ENCODE data around the gene ARV1. TPM values are rescaled to one million over a fixed set of nuclear protein-coding genes. Genes with fewer than 3 reads are reported as not detected.

Gene ARV1
- 10 to 100 TPM; 12.7 to 13.8 TPM for total RNA-seq

GRCh38 chr1:230978491-230979388 is at the start of gene ARV1, which contains the start of gene TTC13:
Gene ARV1 (plus strand): TSS chr1:230979094. CDS start chr1:230979106, 12 bp downstream.
Gene TTC13 (minus strand): TSS chr1:230978861. CDS start chr1:230978830, 31 bp downstream.
- Mint-ChIP-seq H3K9me3 (no peaks in the 10 kb centered on the region), H3K4me3 (peak within 1 kb of the TSS; percentile 99), H3K36me3 (peaks cover 18% of the 10 kb centered on the region), H3K4me1 (ENCODE audit: low read depth) (peaks cover 29% of the 10 kb centered on the region), H3K27ac (peak within 1 kb of the TSS; percentile 94), H3K27me3 (no peaks in the 10 kb centered on the region)
- POLR2A ChIA-PET: interaction anchor here (0.8 to 1.6 kb wide), 4 partner anchors 10 to 336 kb away, joined by 3 to 4 read pairs (median 3); no protein-coding TSS in a partner anchor
- CTCF ChIA-PET: interaction anchor here (0.6 to 1.7 kb wide), 11 partner anchors 23 to 338 kb away, joined by 3 to 5 read pairs (median 3); partner anchors contain the start of gene FAM89A
- peak; percentile 98 for DNase-seq
- intact Hi-C loops (cut with micrococcal nuclease): loop anchor here (1.0 to 10.0 kb wide), 11 partner anchors 61 to 911 kb away; partner anchors contain the start of genes C1orf198, COG2, DISC1 and EGLN1

DNA sequence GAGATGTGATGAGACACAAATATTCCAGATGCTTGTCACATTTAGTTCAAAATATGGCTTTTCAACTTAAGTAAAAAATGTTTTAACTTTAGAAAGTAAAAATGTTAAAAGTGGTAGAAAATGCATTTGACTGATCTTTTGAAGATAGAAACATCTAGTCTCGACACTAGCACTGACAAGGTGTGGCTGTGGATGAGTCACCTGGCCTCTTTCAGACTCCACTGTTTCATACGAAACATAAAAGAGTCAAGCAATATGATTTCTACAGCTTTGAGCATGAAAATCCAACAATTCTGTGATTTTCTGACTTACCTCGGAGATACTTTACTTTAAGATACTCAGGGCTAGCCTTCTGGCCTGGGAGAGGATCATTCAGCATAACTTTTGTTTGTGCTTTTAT is 47.9 kb upstream of the ARV1 start:
- intact Hi-C loops (cut with micrococcal nuclease): no loop called here
- peaks cover 19% of the 10 kb centered on the region for H3K36me3 Mint-ChIP-seq
- no peak overlapping the region for H3K27ac Mint-ChIP-seq
- ChIA-PET POLR2A (no interaction called here), CTCF (no interaction called here)
- H3K9me3 Mint-ChIP-seq: no peaks in the 10 kb centered on the region
- peaks cover 4% of the 10 kb centered on the region for H3K4me1 Mint-ChIP-seq (ENCODE audit: low read depth)
- H3K27me3 Mint-ChIP-seq: no peaks in the 10 kb centered on the region
- no peak for DNase-seq
- H3K4me3 Mint-ChIP-seq: no peak overlapping the region

DNA sequence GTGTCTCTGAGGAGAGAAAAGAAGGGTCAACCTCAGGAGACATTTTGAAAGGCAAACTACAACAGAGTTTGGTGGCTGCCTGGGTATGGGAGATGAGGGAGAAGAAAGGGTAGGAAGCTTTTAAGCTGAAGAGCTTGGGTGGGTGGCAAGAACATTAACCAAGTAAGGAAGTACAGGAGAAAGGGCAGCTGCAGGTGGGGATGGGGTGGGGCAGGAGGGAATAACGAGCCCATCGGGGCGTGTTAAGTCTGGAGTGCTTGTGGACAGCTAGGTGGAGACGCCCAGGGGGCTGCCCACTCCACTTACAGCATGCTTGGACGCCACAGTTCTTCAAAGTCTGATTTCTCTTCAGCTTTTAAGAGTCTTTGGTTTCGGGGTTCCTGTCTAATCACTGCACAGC is 43.0 kb upstream of the ARV1 start:
- Mint-ChIP-seq H3K9me3 (no peaks in the 10 kb centered on the region), H3K36me3 (peaks cover 11% of the 10 kb centered on the region), H3K27ac (no peak overlapping the region), H3K27me3 (no peaks in the 10 kb centered on the region), H3K4me3 (no peak overlapping the region), H3K4me1 (ENCODE audit: low read depth) (peaks cover 14% of the 10 kb centered on the region)
- DNase-seq: no peak
- CTCF ChIA-PET: no interaction called here
- POLR2A ChIA-PET: no interaction called here
- intact Hi-C loops (cut with micrococcal nuclease): no loop called here

DNA sequence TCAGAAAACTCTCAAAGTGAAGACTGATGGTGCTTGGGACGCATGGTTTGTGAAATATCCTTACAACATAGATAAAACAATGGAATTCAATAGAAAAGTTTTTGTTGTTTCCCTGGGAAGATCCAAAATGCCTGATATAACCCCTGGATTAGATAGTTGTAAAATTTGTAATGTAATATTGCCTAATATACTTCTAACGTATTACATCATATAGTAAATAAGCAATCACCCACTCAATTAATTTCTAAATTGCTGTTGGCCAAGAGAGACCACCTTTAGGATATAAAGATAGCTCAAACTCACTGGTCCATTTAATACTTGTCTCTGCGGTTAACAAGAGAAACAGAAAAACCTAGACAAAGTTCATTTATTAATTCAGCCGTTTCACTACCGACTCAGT is 42.4 kb upstream of the ARV1 start:
- Mint-ChIP-seq H3K27me3 (no peaks in the 10 kb centered on the region), H3K27ac (no peak overlapping the region), H3K9me3 (no peaks in the 10 kb centered on the region), H3K4me3 (no peak overlapping the region), H3K4me1 (ENCODE audit: low read depth) (peaks cover 10% of the 10 kb centered on the region), H3K36me3 (peaks cover 6% of the 10 kb centered on the region)
- DNase-seq: no peak
- ChIA-PET CTCF (no interaction called here), POLR2A (no interaction called here)
- intact Hi-C loops (cut with micrococcal nuclease): no loop called here

DNA sequence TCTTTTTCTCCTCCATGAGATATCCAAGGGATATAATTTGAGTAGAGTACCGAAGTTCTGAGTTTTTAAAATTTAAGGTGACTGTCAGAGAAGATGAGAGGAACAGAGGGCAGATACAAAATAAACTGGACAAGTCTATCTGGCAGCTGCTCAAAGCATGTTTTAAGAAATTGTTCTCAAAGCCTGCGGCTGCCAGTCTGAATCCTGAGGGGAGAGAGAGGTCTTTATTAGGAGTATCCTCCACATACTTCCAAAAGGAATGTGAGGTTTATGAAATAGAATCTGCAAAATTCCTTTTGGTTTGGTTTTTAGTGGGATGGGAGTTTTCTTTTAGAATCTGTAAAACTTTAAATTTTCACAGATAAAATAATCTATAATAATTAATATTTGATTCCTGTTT is 41.5 kb upstream of the ARV1 start:
- Mint-ChIP-seq H3K36me3 (peaks cover 6% of the 10 kb centered on the region), H3K9me3 (no peaks in the 10 kb centered on the region), H3K4me3 (no peak overlapping the region), H3K27me3 (no peaks in the 10 kb centered on the region), H3K4me1 (ENCODE audit: low read depth) (peaks cover 10% of the 10 kb centered on the region), H3K27ac (no peak overlapping the region)
- ChIA-PET POLR2A (no interaction called here), CTCF (interaction anchor here (1.6 kb wide), 1 partner anchor 41 kb away, joined by 3 read pairs; the partner anchor contains the start of genes ARV1 and TTC13)
- intact Hi-C loops (cut with micrococcal nuclease): no loop called here
- no peak for DNase-seq

DNA sequence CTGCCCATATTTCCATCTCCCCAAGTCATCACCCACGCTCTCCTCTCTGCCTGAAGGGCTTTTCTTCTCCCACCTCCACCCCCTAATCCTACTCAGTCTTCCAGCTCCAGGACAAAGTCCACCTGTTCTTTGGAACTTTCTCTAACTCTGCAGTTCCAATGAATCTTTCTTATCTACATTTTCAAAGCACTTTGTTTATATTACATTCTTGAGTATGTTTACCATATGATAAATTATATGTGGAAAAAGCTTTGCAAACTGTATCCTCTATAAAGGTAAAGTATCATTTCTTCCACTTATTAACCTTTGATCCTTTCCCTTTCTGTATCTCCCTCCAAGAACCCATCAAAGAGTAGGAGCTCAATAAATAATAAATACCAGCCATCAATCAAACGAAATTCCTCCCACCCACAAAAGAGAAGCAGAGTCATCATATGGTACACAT is 39.9 kb upstream of the ARV1 start:
- no peak for DNase-seq
- H3K27ac Mint-ChIP-seq: no peak overlapping the region
- H3K9me3 Mint-ChIP-seq: no peaks in the 10 kb centered on the region
- peaks cover 13% of the 10 kb centered on the region for H3K36me3 Mint-ChIP-seq
- intact Hi-C loops (cut with micrococcal nuclease): no loop called here
- ChIA-PET POLR2A (no interaction called here), CTCF (interaction anchor here (0.6 to 1.6 kb wide), 4 partner anchors 26 to 1222 kb away, joined by 3 to 4 read pairs (median 3); partner anchors contain the start of genes ARV1 and TTC13)
- H3K4me1 Mint-ChIP-seq (ENCODE audit: low read depth): peaks cover 10% of the 10 kb centered on the region
- H3K4me3 Mint-ChIP-seq: no peak overlapping the region
- H3K27me3 Mint-ChIP-seq: no peaks in the 10 kb centered on the region

GRCh38 chr1:230939806-230940489 is 38.9 kb upstream of the ARV1 start:
- CTCF ChIA-PET: interaction anchor here (0.8 to 1.0 kb wide), 2 partner anchors 14 to 25 kb away, joined by 3 to 4 read pairs; no protein-coding TSS in a partner anchor

GRCh38 chr1:230940848-230941247 is 38.0 kb upstream of the ARV1 start:
- intact Hi-C loops (cut with micrococcal nuclease): no loop called here
- no peak for DNase-seq
- peaks cover 23% of the 10 kb centered on the region for H3K36me3 Mint-ChIP-seq
- H3K9me3 Mint-ChIP-seq: no peaks in the 10 kb centered on the region
- no peak overlapping the region for H3K27ac Mint-ChIP-seq
- CTCF ChIA-PET: interaction anchor here (0.9 kb wide), 1 partner anchor 28 kb away, joined by 3 read pairs; no protein-coding TSS in a partner anchor
- no peaks in the 10 kb centered on the region for H3K27me3 Mint-ChIP-seq
- H3K4me3 Mint-ChIP-seq: no peak overlapping the region
- POLR2A ChIA-PET: no interaction called here
- peaks cover 10% of the 10 kb centered on the region for H3K4me1 Mint-ChIP-seq (ENCODE audit: low read depth)

More at GRCh38 chr1:230939806-230940489, 38.9 kb upstream of the ARV1 start:
- Mint-ChIP-seq H3K36me3 (peaks cover 17% of the 10 kb centered on the region), H3K9me3 (no peaks in the 10 kb centered on the region), H3K27me3 (no peaks in the 10 kb centered on the region), H3K4me3 (no peak overlapping the region), H3K4me1 (ENCODE audit: low read depth) (peaks cover 10% of the 10 kb centered on the region), H3K27ac (no peak overlapping the region)
- intact Hi-C loops (cut with micrococcal nuclease): no loop called here
- POLR2A ChIA-PET: no interaction called here
- no peak for DNase-seq

- no peak overlapping the region for H3K27ac Mint-ChIP-seq
- DNase-seq: no peak
- CTCF ChIA-PET: no interaction called here
- POLR2A ChIA-PET: no interaction called here
- no peaks in the 10 kb centered on the region for H3K4me1 Mint-ChIP-seq (ENCODE audit: low read depth)
- intact Hi-C loops (cut with micrococcal nuclease): no loop called here
- H3K27me3 Mint-ChIP-seq: no peaks in the 10 kb centered on the region
- peaks cover 24% of the 10 kb centered on the region for H3K36me3 Mint-ChIP-seq
- no peaks in the 10 kb centered on the region for H3K9me3 Mint-ChIP-seq
- no peak overlapping the region for H3K4me3 Mint-ChIP-seq
Observed at GRCh38 chr1:230943048-230943593, 35.8 kb upstream of the ARV1 start.

DNA sequence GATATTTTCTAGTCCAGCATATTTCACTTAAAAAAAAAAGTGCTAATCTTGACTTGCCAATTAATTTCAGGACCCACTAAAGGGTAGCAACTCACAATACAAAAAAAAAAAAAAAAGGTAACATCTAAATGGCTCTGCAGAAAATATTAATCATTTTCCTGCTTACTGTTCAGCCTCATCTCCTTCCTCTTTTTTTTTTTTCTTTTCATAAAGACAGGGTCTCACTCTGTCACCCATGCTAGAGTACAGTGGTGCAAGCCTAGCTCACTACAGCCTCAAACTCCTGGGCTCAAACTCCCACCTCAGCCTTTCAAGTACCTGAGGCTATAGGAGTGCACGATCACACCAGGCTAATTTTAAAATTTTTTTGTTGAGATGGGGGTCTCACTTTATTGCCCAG is 30.6 kb upstream of the ARV1 start:
- H3K27me3 Mint-ChIP-seq: no peaks in the 10 kb centered on the region
- POLR2A ChIA-PET: no interaction called here
- H3K27ac Mint-ChIP-seq: no peak overlapping the region
- CTCF ChIA-PET: no interaction called here
- no peak for DNase-seq
- H3K4me1 Mint-ChIP-seq (ENCODE audit: low read depth): peaks cover 3% of the 10 kb centered on the region
- intact Hi-C loops (cut with micrococcal nuclease): no loop called here
- no peak overlapping the region for H3K4me3 Mint-ChIP-seq
- H3K9me3 Mint-ChIP-seq: no peaks in the 10 kb centered on the region
- H3K36me3 Mint-ChIP-seq: peaks cover 27% of the 10 kb centered on the region

GRCh38 chr1:230948903-230949302 is 30.0 kb upstream of the ARV1 start:
- intact Hi-C loops (cut with micrococcal nuclease): no loop called here
- Mint-ChIP-seq H3K27me3 (no peaks in the 10 kb centered on the region), H3K4me1 (ENCODE audit: low read depth) (peaks cover 3% of the 10 kb centered on the region), H3K36me3 (peaks cover 27% of the 10 kb centered on the region), H3K27ac (no peak overlapping the region), H3K4me3 (no peak overlapping the region), H3K9me3 (no peaks in the 10 kb centered on the region)
- DNase-seq: no peak
- POLR2A ChIA-PET: no interaction called here
- CTCF ChIA-PET: no interaction called here

DNA sequence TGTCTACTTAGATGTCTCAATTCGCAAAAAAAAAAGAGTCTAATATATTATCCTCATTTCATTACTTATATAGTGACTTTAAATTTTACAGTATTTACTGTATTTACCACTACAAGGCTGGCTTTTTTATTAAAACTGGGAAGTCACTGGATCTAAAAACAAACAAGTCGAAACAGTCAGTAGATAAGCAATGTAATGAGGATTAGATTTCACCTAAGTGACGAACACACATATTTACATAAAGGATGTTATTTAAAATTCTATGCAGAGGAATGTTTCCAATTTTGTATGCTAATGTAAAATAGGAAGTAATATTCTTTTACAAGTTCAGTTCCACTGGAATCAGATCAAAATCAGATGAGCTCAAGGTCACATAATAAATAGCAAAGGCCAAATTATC is 28.5 kb upstream of the ARV1 start:
- peaks cover 3% of the 10 kb centered on the region for H3K4me1 Mint-ChIP-seq (ENCODE audit: low read depth)
- no peaks in the 10 kb centered on the region for H3K9me3 Mint-ChIP-seq
- DNase-seq: no peak
- intact Hi-C loops (cut with micrococcal nuclease): no loop called here
- ChIA-PET CTCF (interaction anchor here (0.8 kb wide), 1 partner anchor 8 kb away, joined by 3 read pairs; no protein-coding TSS in a partner anchor), POLR2A (no interaction called here)
- H3K27ac Mint-ChIP-seq: no peak overlapping the region
- peaks cover 25% of the 10 kb centered on the region for H3K36me3 Mint-ChIP-seq
- no peak overlapping the region for H3K4me3 Mint-ChIP-seq
- H3K27me3 Mint-ChIP-seq: no peaks in the 10 kb centered on the region

Measured in activated CD4-positive, alpha-beta memory T cell treated with anti-CD3 and anti-CD28 coated beads for 36 hours (primary cell).